H9 (cell line): Measurements from ENCODE around the gene FARSB. TPM values are rescaled to one million over a fixed set of nuclear protein-coding genes. Genes with fewer than 3 reads are reported as not detected.

Experiments used
- DNase-seq: peaks from one replicate; pipeline ENCODE4 v3.0.0-alpha.2; 2017
- H2AFZ ChIP-seq: one replicate; pipeline ENCODE4 v1.6.1; 2013; ENCODE audit warnings: mild to moderate bottlenecking, low read length, control low read depth, moderate library complexity
- H2AK5ac ChIP-seq: 2 replicates; pipeline ENCODE4 v1.6.1; 2013; ENCODE audit warnings: low read length, control low read depth, mixed read lengths; ENCODE audit not compliant: insufficient read length
- H2BK120ac ChIP-seq: one replicate; pipeline ENCODE4 v1.6.1; 2013; ENCODE audit warnings: low read depth, mild to moderate bottlenecking, low read length, control low read depth, inconsistent platforms; ENCODE audit not compliant: poor library complexity, severe bottlenecking
- H2BK12ac ChIP-seq: 2 replicates; pipeline ENCODE4 v1.6.1; 2013; ENCODE audit warnings: low read length, control low read depth, mixed read lengths, low read depth; ENCODE audit not compliant: insufficient read length
- H2BK15ac ChIP-seq: 2 replicates; pipeline ENCODE4 v1.6.1; 2013; ENCODE audit warnings: low read depth, low read length, control low read depth
- H2BK20ac ChIP-seq: one replicate; pipeline ENCODE4 v1.6.1; 2013; ENCODE audit warnings: low read depth, mild to moderate bottlenecking, low read length, control low read depth, inconsistent platforms; ENCODE audit not compliant: poor library complexity, severe bottlenecking
- H2BK5ac ChIP-seq: 2 replicates; pipeline ENCODE4 v1.6.1; 2013; ENCODE audit warnings: low read length, control low read depth, mixed read lengths; ENCODE audit not compliant: insufficient read length
- H3K14ac ChIP-seq: 2 replicates; pipeline ENCODE4 v1.6.1; 2013; ENCODE audit warnings: low read length, control low read depth; ENCODE audit not compliant: insufficient read depth
- H3K18ac ChIP-seq: 2 replicates; pipeline ENCODE4 v1.6.1; 2013; ENCODE audit warnings: low read depth, mild to moderate bottlenecking, mixed read lengths, low read length, control low read depth; ENCODE audit not compliant: insufficient read length
- H3K23ac ChIP-seq: 2 replicates; pipeline ENCODE4 v1.6.1; 2013; ENCODE audit warnings: low read length, control low read depth, mixed read lengths, low read depth; ENCODE audit not compliant: insufficient read length
- H3K23me2 ChIP-seq: 2 replicates; pipeline ENCODE4 v1.6.1; 2013; ENCODE audit warnings: low read depth, mild to moderate bottlenecking, mixed read lengths, low read length, control low read depth; ENCODE audit not compliant: insufficient read length, poor library complexity, severe bottlenecking
- H3K27ac ChIP-seq: 2 replicates; pipeline ENCODE4 v1.5.1; 2013; ENCODE audit warnings: low read length, control low read depth, mixed read lengths, low read depth; ENCODE audit not compliant: insufficient read length
- H3K27me3 ChIP-seq: 2 replicates; pipeline ENCODE4 v1.6.1; 2013; ENCODE audit warnings: low read length, control low read depth, inconsistent platforms; ENCODE audit not compliant: insufficient read depth
- H3K4ac ChIP-seq: 2 replicates; pipeline ENCODE4 v1.6.1; 2013; ENCODE audit warnings: low read depth, mild to moderate bottlenecking, control low read depth, inconsistent platforms, low read length, moderate library complexity
- H3K4me1 ChIP-seq: 2 replicates; pipeline ENCODE4 v1.6.1; 2013; ENCODE audit warnings: low read length, control low read depth, inconsistent platforms; ENCODE audit not compliant: insufficient read depth
- H3K4me2 ChIP-seq: 2 replicates; pipeline ENCODE4 v1.6.1; 2013; ENCODE audit warnings: low read length, control low read depth, mixed read lengths; ENCODE audit not compliant: insufficient read length, insufficient read depth
- H3K56ac ChIP-seq: 2 replicates; pipeline ENCODE4 v1.6.1; 2013; ENCODE audit warnings: low read depth, mild to moderate bottlenecking, mixed read lengths, low read length, control low read depth; ENCODE audit not compliant: insufficient read length
- H3K79me1 ChIP-seq: 2 replicates; pipeline ENCODE4 v1.6.1; 2013; ENCODE audit warnings: low read depth, mild to moderate bottlenecking, moderate library complexity, low read length, control low read depth, inconsistent platforms; ENCODE audit not compliant: insufficient read depth, poor library complexity, severe bottlenecking
- H3K79me2 ChIP-seq: 2 replicates; pipeline ENCODE4 v1.6.1; 2013; ENCODE audit warnings: low read length, control low read depth, inconsistent platforms; ENCODE audit not compliant: insufficient read depth
- H3K9ac ChIP-seq: 2 replicates; pipeline ENCODE4 v1.6.1; 2013; ENCODE audit warnings: low read length, control low read depth, mixed read lengths; ENCODE audit not compliant: insufficient read length; ENCODE audit errors: extremely low read depth
- H3K9me3 ChIP-seq: one replicate; pipeline ENCODE4 v1.6.1; 2013; ENCODE audit warnings: low read depth, low read length, inconsistent platforms; ENCODE audit not compliant: control insufficient read depth
- H3T11ph ChIP-seq: one replicate; pipeline ENCODE4 v1.6.1; 2013; ENCODE audit warnings: mild to moderate bottlenecking, low read length, control low read depth, inconsistent platforms
- H4K20me1 ChIP-seq: one replicate; pipeline ENCODE4 v1.6.1; 2013; ENCODE audit not compliant: control insufficient read depth, insufficient read length, insufficient read depth
- H4K5ac ChIP-seq: 2 replicates; pipeline ENCODE4 v1.6.1; 2013; ENCODE audit warnings: low read depth, mild to moderate bottlenecking, mixed read lengths, low read length, control low read depth; ENCODE audit not compliant: insufficient read length
- H4K8ac ChIP-seq: replicated peaks from 2 replicates; pipeline ENCODE4 v1.6.1; 2013; ENCODE audit warnings: low read length, control low read depth, mixed read lengths, low read depth; ENCODE audit not compliant: insufficient read length
- H4K91ac ChIP-seq: 2 replicates; pipeline ENCODE4 v1.6.1; 2013; ENCODE audit warnings: low read depth, mild to moderate bottlenecking, moderate library complexity, mixed read lengths, low read length, control low read depth; ENCODE audit not compliant: insufficient read length
- H3K27ac Mint-ChIP-seq, 3 experiments: 2 replicates in 2 of 3; 3 replicates in 1 of 3; pipeline ENCODE4 v1.8.0; 2020 to 2021; ENCODE audit warnings: mixed read lengths in 3 of 3, mild to moderate bottlenecking in 1 of 3, moderate library complexity in 1 of 3
- H3K27me3 Mint-ChIP-seq: 2 replicates; pipeline ENCODE4 v1.8.0; 2021; ENCODE audit warnings: low read depth, mild to moderate bottlenecking, moderate library complexity, mixed read lengths
- H3K36me3 Mint-ChIP-seq, 3 experiments: 2 replicates in 2 of 3; 3 replicates in 1 of 3; pipeline ENCODE4 v1.8.0; 2020 to 2021; ENCODE audit warnings: low read depth in 3 of 3, mixed read lengths in 3 of 3; ENCODE audit not compliant: insufficient read depth in 1 of 3
- H3K4me1 Mint-ChIP-seq, 2 experiments: 2 replicates each; pipeline ENCODE4 v1.8.0; 2020; ENCODE audit warnings: mixed read lengths in 2 of 2
- H3K4me3 Mint-ChIP-seq, 2 experiments: 2 replicates in 1 of 2; 3 replicates in 1 of 2; pipeline ENCODE4 v1.8.0; 2020 to 2021; ENCODE audit warnings: mild to moderate bottlenecking in 2 of 2, mixed read lengths in 2 of 2, moderate library complexity in 1 of 2
- H3K9me3 Mint-ChIP-seq, 2 experiments: 2 replicates in 1 of 2; 3 replicates in 1 of 2; pipeline ENCODE4 v1.8.0; 2020; ENCODE audit warnings: mild to moderate bottlenecking in 2 of 2, mixed read lengths in 2 of 2, moderate library complexity in 1 of 2
- WGBS: extraction: QIAGEN DNeasy Blood & Tissue Kit; methylation state at CpG from one replicate; pipeline ENCODE4 v1.1.7; 2013; ENCODE audit warnings: missing lambda C conversion rate, low lambda C conversion rate, mixed read lengths; ENCODE audit not compliant: insufficient read length; ENCODE audit errors: extremely low coverage; 5-methylcytosine and 5-hydroxymethylcytosine counted together
- total RNA-seq: library from RNA; stranded (reverse); gene quantifications from 2 replicates; pipeline ENCODE4 v1.2.1, GENCODE V29; 2021
- TF ChIP-seq, protein P1 (sequence below): fragments of 200-600 bp; sonication (generic); conservative IDR thresholded peaks from 3 replicates; pipeline ENCODE4 v1.8.0; 2021; ENCODE audit warnings: antibody characterized with exemption, mild to moderate bottlenecking

Gene FARSB
- total RNA-seq, 1 experiment from 2014 or later: 32.1 TPM

DNA sequence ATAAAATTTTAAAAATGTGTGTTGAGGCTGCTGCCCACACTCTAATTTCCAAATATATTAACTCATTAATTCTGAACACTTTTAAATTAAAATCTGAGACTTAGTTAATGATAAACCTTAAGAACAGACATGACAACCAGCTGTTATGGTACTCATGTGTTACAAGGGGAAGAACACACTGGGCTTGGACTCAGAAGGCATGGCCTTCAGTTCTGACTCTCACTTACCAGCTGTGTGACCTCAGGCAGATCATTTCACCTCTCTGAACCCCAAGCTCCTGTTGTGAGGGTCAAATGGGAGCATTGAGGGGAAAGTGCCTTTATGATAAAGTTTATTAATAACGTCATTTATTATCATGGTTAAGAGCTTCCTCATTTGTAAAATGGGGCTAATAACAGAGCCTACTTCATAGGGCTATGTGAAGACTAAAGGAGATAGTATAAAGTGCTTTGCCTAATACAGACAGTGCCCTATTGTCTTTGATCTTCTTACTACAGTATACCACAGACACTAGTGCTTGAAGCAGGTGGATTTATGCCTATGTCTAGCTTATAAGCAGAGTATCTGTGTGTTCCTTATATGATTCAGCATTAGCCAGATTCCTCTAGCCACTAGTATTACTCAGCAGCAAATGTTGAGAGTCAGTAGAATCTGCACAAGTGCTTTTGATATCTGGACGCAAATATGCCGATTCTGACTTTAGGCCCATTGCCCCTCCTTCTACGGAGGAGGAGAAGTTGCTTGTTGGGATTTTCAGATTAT lies 131.9 kb downstream of the FARSB start:
- no peaks in the 10 kb centered on the region for H3K79me1 ChIP-seq
- no peak overlapping the region for H2BK12ac ChIP-seq
- no peaks in the 10 kb centered on the region for H3K23me2 ChIP-seq
- no peaks in the 10 kb centered on the region for H3K79me2 ChIP-seq
- H2BK15ac ChIP-seq: no peak overlapping the region
- Mint-ChIP-seq H3K27me3 (peaks cover 3% of the 10 kb centered on the region; the same call in 1 of the 2 replicates), H3K27ac (no peak overlapping the region), H3K4me1 (peaks cover 1 to 8% of the 10 kb centered on the region in 2 experiments), H3K36me3 (no peaks in the 10 kb centered on the region), H3K9me3 (peaks cover 3% of the 10 kb centered on the region in 2 experiments; a peak in 2 of 5 replicates), H3K4me3 (no peak overlapping the region)
- H3K56ac ChIP-seq: no peak overlapping the region
- no peak overlapping the region for H3K4me2 ChIP-seq
- no peaks in the 10 kb centered on the region for H3K27me3 ChIP-seq
- no peak for DNase-seq
- no peaks in the 10 kb centered on the region for H4K20me1 ChIP-seq
- no peak overlapping the region for H2AK5ac ChIP-seq
- no peak overlapping the region for H3K4ac ChIP-seq
- H3K23ac ChIP-seq: no peak overlapping the region
- no peak overlapping the region for H3T11ph ChIP-seq
- H2BK5ac ChIP-seq: no peak overlapping the region
- no peak overlapping the region for H3K27ac ChIP-seq
- H4K8ac ChIP-seq: no peak overlapping the region
- no peak overlapping the region for H2AFZ ChIP-seq
- no CpG with 5 or more reads among the region's 4 CpGs for WGBS
- H3K14ac ChIP-seq: no peak overlapping the region
- no peaks in the 10 kb centered on the region for H3K9me3 ChIP-seq
- H2BK120ac ChIP-seq: no peak overlapping the region
- no peak overlapping the region for H2BK20ac ChIP-seq
- H4K5ac ChIP-seq: no peak overlapping the region
- H3K9ac ChIP-seq: no peak overlapping the region
- H3K4me1 ChIP-seq: no peaks in the 10 kb centered on the region
- H4K91ac ChIP-seq: no peak overlapping the region
- TF ChIP-seq, protein P1, sequence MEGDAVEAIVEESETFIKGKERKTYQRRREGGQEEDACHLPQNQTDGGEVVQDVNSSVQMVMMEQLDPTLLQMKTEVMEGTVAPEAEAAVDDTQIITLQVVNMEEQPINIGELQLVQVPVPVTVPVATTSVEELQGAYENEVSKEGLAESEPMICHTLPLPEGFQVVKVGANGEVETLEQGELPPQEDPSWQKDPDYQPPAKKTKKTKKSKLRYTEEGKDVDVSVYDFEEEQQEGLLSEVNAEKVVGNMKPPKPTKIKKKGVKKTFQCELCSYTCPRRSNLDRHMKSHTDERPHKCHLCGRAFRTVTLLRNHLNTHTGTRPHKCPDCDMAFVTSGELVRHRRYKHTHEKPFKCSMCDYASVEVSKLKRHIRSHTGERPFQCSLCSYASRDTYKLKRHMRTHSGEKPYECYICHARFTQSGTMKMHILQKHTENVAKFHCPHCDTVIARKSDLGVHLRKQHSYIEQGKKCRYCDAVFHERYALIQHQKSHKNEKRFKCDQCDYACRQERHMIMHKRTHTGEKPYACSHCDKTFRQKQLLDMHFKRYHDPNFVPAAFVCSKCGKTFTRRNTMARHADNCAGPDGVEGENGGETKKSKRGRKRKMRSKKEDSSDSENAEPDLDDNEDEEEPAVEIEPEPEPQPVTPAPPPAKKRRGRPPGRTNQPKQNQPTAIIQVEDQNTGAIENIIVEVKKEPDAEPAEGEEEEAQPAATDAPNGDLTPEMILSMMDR: no peak
- no peak overlapping the region for H3K18ac ChIP-seq
